Mesothelial cell of epicardium (in vitro differentiated cells): ENCODE results near the gene RPAP2. TPM values are rescaled to one million over a fixed set of nuclear protein-coding genes. Genes with fewer than 3 reads are reported as not detected.
"Not testable (repeated sequence)": the region's sequence is repeated elsewhere in the genome, so short reads cannot be mapped to it uniquely, and the experiment has no call there.

Experiments used
- DNase-seq, 2 experiments: peaks; one replicate each; pipeline ENCODE4 v3.0.0; 2021; ENCODE audit warnings: low spot score in 2 of 2; ENCODE audit not compliant: unreplicated experiment in 2 of 2
- H3K27ac Mint-ChIP-seq: 2 replicates; pipeline ENCODE4 v1.8.0; 2021; ENCODE audit warnings: mixed read lengths
- H3K27me3 Mint-ChIP-seq: 2 replicates; pipeline ENCODE4 v1.8.0; 2021; ENCODE audit warnings: low read depth, mixed read lengths
- H3K36me3 Mint-ChIP-seq: 2 replicates; pipeline ENCODE4 v1.8.0; 2021; ENCODE audit warnings: mixed read lengths
- H3K4me1 Mint-ChIP-seq: 2 replicates; pipeline ENCODE4 v1.8.0; 2021; ENCODE audit warnings: mixed read lengths
- H3K4me3 Mint-ChIP-seq: 2 replicates; pipeline ENCODE4 v1.8.0; 2021; ENCODE audit warnings: mild to moderate bottlenecking, moderate library complexity, mixed read lengths
- H3K9me3 Mint-ChIP-seq: 2 replicates; pipeline ENCODE4 v1.8.0; 2021; ENCODE audit warnings: mixed read lengths
- CTCF ChIP-seq: fragments of 200-600 bp; sonication (generic); IDR thresholded peaks from one replicate; pipeline ENCODE4 v1.5.0; 2021; ENCODE audit warnings: antibody characterized with exemption; ENCODE audit not compliant: unreplicated experiment
- total RNA-seq: library from RNA; stranded (reverse); gene quantifications from 3 replicates; pipeline ENCODE4 v1.2.1, GENCODE V29; 2021

Gene RPAP2
- total RNA-seq, 1 donor from 2014 or later, result 42.5 TPM

- H3K27ac Mint-ChIP-seq, result no peak overlapping the region
- no peaks in the 10 kb centered on the region for H3K4me1 Mint-ChIP-seq
- H3K36me3 Mint-ChIP-seq, result peaks cover 57% of the 10 kb centered on the region
- H3K9me3 Mint-ChIP-seq, result peaks cover 6% of the 10 kb centered on the region
- H3K4me3 Mint-ChIP-seq, result no peak overlapping the region
- DNase-seq, result no peak
- no peak for TF ChIP-seq CTCF
- no peaks in the 10 kb centered on the region for H3K27me3 Mint-ChIP-seq
These were observed 22.8 kb upstream of the RPAP2 start for GRCh38 chr1:92276082-92276481.

- no peak overlapping the region for H3K27ac Mint-ChIP-seq
- H3K9me3 Mint-ChIP-seq, result peaks cover 15% of the 10 kb centered on the region
- no peaks in the 10 kb centered on the region for H3K27me3 Mint-ChIP-seq
- no peak for TF ChIP-seq CTCF
- H3K4me3 Mint-ChIP-seq, result no peak overlapping the region
- H3K4me1 Mint-ChIP-seq, result no peaks in the 10 kb centered on the region
- H3K36me3 Mint-ChIP-seq, result peaks cover 61% of the 10 kb centered on the region
- no peak for DNase-seq
These were observed 21.6 kb upstream of the RPAP2 start for GRCh38 chr1:92277105-92277723.

DNA sequence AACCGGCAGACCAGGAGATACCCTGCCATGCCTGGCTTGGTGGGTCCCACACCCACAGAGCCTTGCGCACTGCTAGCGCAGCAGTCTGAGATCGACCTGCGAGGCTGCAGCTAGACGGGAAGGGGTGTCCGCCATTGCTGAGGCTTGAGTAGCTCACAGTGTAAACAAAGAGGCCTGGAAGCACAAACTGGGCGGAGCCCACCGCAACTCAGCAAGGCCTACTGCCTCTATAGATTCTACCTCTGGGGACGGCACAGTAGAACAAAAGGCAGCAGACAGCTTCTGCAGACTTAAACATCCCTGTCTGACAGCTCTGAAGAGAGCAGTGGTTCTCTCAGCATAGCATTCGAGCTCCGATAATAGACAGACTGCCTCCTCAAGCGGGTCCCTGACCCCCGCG is 19.1 kb upstream of the RPAP2 start:
- H3K27me3 Mint-ChIP-seq, DNase-seq, H3K4me1 Mint-ChIP-seq, H3K27ac Mint-ChIP-seq, H3K4me3 Mint-ChIP-seq: not testable (repeated sequence)
- peaks cover 74% of the 10 kb centered on the region for H3K36me3 Mint-ChIP-seq
- peaks cover 30% of the 10 kb centered on the region for H3K9me3 Mint-ChIP-seq

DNA sequence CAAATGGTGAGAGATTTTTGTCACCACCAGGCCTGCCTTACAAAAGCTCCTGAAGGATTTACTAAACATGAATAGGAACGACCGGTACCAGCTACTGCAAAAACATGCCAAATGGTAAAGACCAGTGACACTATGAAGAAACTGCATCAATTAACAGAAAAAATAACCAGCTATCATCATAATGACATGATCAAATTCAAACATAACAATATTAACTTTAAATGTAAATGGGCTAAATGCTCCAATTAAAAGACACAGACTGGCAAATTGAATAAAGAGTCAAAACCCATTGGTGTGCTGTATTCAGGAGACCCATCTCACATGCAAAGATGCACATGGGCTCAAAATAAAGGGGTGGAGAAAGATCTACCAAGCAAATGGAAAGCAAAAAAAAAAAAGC is 17.4 kb upstream of the RPAP2 start:
- not testable (repeated sequence) for H3K4me1 Mint-ChIP-seq, H3K4me3 Mint-ChIP-seq, DNase-seq, H3K27ac Mint-ChIP-seq, H3K27me3 Mint-ChIP-seq
- Mint-ChIP-seq H3K9me3 (peaks cover 34% of the 10 kb centered on the region), H3K36me3 (peaks cover 81% of the 10 kb centered on the region)

DNA sequence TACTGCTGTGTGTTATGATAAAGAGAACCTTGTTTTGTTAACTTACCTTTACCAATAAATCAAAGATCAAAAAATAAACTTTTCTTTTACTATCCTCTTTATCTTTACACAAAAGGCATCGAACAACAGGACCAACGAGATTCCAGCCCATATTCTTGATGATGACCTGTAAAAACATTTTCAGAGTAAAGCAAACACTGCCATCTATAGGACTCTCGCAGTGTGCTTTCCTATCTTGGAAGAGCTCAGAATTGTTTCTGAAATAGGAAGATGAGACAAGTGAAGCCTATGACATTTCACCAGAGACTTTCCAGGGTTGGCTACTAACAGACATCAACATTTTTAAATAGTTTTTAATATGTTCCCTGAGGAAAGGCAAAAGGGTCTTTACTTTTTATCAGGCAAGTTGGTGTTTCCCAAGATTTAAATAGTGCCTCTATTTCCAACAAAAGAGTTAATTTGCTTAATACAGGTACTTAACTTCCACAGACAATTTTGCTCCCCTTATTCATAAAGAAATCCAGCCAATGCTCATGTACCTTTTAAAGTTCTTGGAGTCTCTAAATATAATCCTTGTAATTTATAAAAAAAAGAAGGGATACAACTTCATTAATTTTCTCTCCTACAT is 7.4 kb upstream of the RPAP2 start:
- H3K27ac Mint-ChIP-seq, result peak overlapping the region; percentile 30
- H3K4me1 Mint-ChIP-seq, result peaks cover 4% of the 10 kb centered on the region
- H3K36me3 Mint-ChIP-seq, result peaks cover 35% of the 10 kb centered on the region
- no peak overlapping the region for H3K4me3 Mint-ChIP-seq
- TF ChIP-seq CTCF, result peak; percentile 44
- no peaks in the 10 kb centered on the region for H3K27me3 Mint-ChIP-seq
- DNase-seq, result no peak
- peaks cover 4% of the 10 kb centered on the region for H3K9me3 Mint-ChIP-seq

- peak overlapping the region; percentile 99 for H3K27ac Mint-ChIP-seq
- H3K36me3 Mint-ChIP-seq, result peaks cover 23% of the 10 kb centered on the region
- H3K9me3 Mint-ChIP-seq, result peaks cover 4% of the 10 kb centered on the region
- H3K4me1 Mint-ChIP-seq, result peaks cover 24% of the 10 kb centered on the region
- no peak for DNase-seq
- H3K4me3 Mint-ChIP-seq, result peak overlapping the region; percentile 95
- TF ChIP-seq CTCF, result no peak
- H3K27me3 Mint-ChIP-seq, result no peaks in the 10 kb centered on the region
These were observed 666 bp upstream of the RPAP2 start for GRCh38 chr1:92298213-92298572.
